Kidney (tissue), 14 donors: Measurements from ENCODE around the gene PPM1H. TPM values are rescaled to one million over a fixed set of nuclear protein-coding genes. Genes with fewer than 3 reads are reported as not detected.
A peak's percentile ranks its signal among the peaks of the same experiment; 100 is the strongest.

ENCODE experiments used
- DNase-seq, 5 donors: peaks; one replicate each; pipeline ENCODE4 v3.0.0-alpha.2; 2013 to 2020
- FAIRE-seq: peaks from 2 replicates; lab custom pipeline; 2012; peaks lifted over from hg19 to GRCh38; lab: Jason Lieb, UNC
- H3K27ac ChIP-seq, 2 donors: one replicate each; pipeline ENCODE4 v1.7.0; 2013; ENCODE audit warnings: low read depth in 2 of 2, low read length in 2 of 2, inconsistent platforms in 1 of 2
- H3K27me3 ChIP-seq: one replicate; pipeline ENCODE4 v1.7.1; 2013; ENCODE audit warnings: low read length, inconsistent platforms; ENCODE audit not compliant: control insufficient read depth, insufficient read depth
- H3K36me3 ChIP-seq, 3 donors: one replicate each; pipeline versions ENCODE4 v1.7.0 to v1.7.1; 2013; ENCODE audit warnings: low read length in 3 of 3, control low read depth in 1 of 3, inconsistent platforms in 1 of 3; ENCODE audit not compliant: insufficient read depth in 3 of 3, control insufficient read depth in 2 of 3
- H3K4me1 ChIP-seq, 3 donors: one replicate each; pipeline versions ENCODE4 v1.7.0 to v1.7.1; 2013; ENCODE audit warnings: low read length in 3 of 3, inconsistent platforms in 1 of 3, low read depth in 1 of 3; ENCODE audit not compliant: control insufficient read depth in 2 of 3, insufficient read depth in 2 of 3
- H3K4me3 ChIP-seq, 3 donors: one replicate each; pipeline versions ENCODE4 v1.7.0 to v1.8.1; 2013; ENCODE audit warnings: low read length in 3 of 3, control low read depth in 1 of 3, inconsistent platforms in 1 of 3
- H3K9ac ChIP-seq, 3 donors: one replicate each; pipeline versions ENCODE4 v1.7.0 to v1.7.1; 2013; ENCODE audit warnings: low read length in 3 of 3, control low read depth in 1 of 3, inconsistent platforms in 1 of 3
- H3K9me3 ChIP-seq, 3 donors: one replicate each; pipeline versions ENCODE4 v1.7.0 to v1.7.1; 2013; ENCODE audit warnings: low read length in 3 of 3, control low read depth in 1 of 3, inconsistent platforms in 1 of 3; ENCODE audit not compliant: control insufficient read depth in 2 of 3, insufficient read depth in 1 of 3
- CTCF ChIP-seq: IDR thresholded peaks from 3 replicates; pipeline ENCODE4 v1.5.1; 2012; ENCODE audit warnings: mild to moderate bottlenecking, moderate library complexity, borderline replicate concordance; ENCODE audit not compliant: insufficient read depth; ENCODE audit errors: extremely low read depth
- intact Hi-C: fragments of 100-400 bp; cut with DNase I; formaldehyde crosslinking; loops from one replicate; pipeline ENCODE4 v1.11.1; 2022
- polyA plus RNA-seq: library from polyadenylated mRNA; stranded (reverse); fragments of 350-450 nt; fragmentation: Illumina TruSeq; extraction: RNeasy Lipid Tissue Mini Kit (QIAGEN cat#74804); gene quantifications from one replicate; pipeline ENCODE4 v1.2.3, GENCODE V29; 2014; ENCODE audit warnings: low read depth, low replicate concordance; ENCODE audit not compliant: insufficient read depth
- total RNA-seq: library from RNA; stranded (reverse); fragmentation: NEBNext Ultra II Directional; extraction: Animal tissue kit (Norgen Biotek cat#: 25700); gene quantifications from one replicate; pipeline ENCODE4 v1.2.1, GENCODE V29; 2021
- donor health status: control.
- donor health status: control.
- donor health status: control.
- donor health status: control.
- donor health status: control.
- donor health status: DM: yes; HTN: yes; CAD: no.
- donor health status: Normal renal cell carcinoma (clear cell type).

The PPM1H gene
- total and polyA plus RNA-seq, 2 donors from 2014 or later: 8.7 to 25.0 TPM

DNA sequence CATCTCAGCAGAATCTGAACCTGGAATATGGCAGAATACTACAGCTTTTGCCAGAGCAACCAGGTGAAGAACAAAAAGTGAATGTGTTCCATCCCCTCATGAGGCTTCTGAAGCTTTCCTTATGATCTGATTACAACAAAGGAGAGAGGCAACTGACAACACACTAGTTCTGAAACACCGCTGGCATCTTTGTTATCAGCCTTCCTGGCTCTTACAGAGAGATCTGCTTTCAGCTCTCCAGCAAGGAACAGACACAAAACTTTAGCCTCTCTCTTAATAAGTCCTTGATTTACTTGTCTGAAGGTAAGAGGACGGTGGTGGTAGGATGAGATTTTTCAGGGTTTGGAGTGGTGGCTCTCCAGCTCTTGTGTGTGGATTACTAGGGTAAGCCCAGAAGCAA is 227.0 kb downstream of the PPM1H start:
- TF ChIP-seq CTCF: no peak
- H3K4me3 ChIP-seq: no peak overlapping the region
- H3K27ac ChIP-seq: no peak overlapping the region
- peaks cover 4 to 8% (median 5%) of the 10 kb centered on the region in 3 donors for H3K4me1 ChIP-seq
- no peak for FAIRE-seq
- no peak overlapping the region for H3K9ac ChIP-seq
- H3K9me3 ChIP-seq: no peaks in the 10 kb centered on the region
- no peaks in the 10 kb centered on the region for H3K27me3 ChIP-seq
- no peak for DNase-seq
- intact Hi-C loops: no loop called here
- H3K36me3 ChIP-seq: peaks cover 0 to 2% (median 0%) of the 10 kb centered on the region in 3 donors

DNA sequence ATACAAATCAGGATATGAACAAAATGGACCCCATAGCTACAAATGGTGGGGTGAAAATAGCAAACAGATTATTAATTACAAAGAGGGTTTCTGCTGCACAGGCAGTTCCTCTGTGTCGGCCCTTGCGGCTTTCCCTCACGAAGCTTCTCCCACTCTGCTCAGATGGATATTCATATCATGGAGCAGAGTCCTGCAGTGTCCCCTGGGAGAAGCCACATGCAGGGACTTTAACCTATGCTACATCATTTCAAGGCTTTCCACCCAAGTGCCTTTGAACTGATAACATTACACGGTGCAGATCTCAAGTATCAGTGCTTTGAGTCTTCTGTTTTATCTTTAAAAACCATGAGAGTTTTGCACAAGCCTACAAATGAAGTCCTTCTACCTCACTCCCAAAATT is 229.1 kb downstream of the PPM1H start:
- Histone ChIP-seq H3K9me3 (no peaks in the 10 kb centered on the region), H3K36me3 (peaks cover 0 to 2% (median 2%) of the 10 kb centered on the region in 3 donors), H3K27me3 (no peaks in the 10 kb centered on the region), H3K4me1 (peaks cover 5 to 15% (median 11%) of the 10 kb centered on the region in 3 donors), H3K9ac (no peak overlapping the region), H3K4me3 (no peak overlapping the region), H3K27ac (no peak overlapping the region)
- no peak for TF ChIP-seq CTCF
- intact Hi-C loops: no loop called here
- DNase-seq (no peak), FAIRE-seq (no peak)

DNA sequence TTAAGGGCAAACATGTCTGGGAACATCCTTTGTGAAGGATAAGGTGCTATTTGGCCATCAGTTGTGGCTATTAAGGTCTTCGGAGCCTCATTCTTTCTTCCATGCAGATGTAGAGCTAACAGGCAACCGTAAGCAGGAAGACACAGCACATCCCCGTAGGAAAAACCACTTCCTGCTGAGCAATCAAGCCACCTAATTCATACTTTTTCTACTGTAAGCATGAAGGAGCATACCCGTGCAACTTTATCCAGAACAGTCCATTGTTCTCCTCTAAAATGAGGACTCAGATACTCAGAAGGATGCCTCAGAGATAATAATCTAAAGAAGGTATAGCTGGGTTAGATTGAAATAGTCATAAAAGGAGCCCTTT is 232.0 kb downstream of the PPM1H start:
- no peak overlapping the region for H3K9ac ChIP-seq
- intact Hi-C loops: no loop called here
- H3K4me3 ChIP-seq: no peak overlapping the region
- no peaks in the 10 kb centered on the region for H3K9me3 ChIP-seq
- peak overlapping the region; percentile 27 to 66 for H3K27ac ChIP-seq
- H3K36me3 ChIP-seq: peaks cover 0 to 2% (median 2%) of the 10 kb centered on the region in 3 donors
- DNase-seq: no peak
- TF ChIP-seq CTCF: no peak
- H3K4me1 ChIP-seq: peaks cover 5 to 13% (median 11%) of the 10 kb centered on the region in 3 donors
- H3K27me3 ChIP-seq: no peaks in the 10 kb centered on the region
- FAIRE-seq: no peak

DNA sequence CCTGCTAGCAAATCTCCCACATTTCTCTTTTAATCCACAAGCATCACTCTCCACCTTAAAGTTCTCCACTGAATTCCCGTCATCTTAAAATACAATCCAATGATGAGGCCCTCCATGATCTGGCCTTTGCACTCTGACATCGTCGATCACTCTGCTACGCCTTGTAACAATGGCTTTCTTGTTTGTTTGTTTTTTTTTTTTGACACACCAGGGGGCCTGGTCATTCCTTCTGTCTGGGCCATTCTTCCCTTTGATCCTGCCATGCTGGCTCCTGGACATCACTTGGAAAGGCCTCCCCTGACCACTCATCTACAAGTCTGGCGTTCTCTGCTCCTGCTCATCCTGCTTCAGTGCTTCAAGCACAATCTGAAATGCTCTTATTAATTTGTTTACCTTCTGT is 233.5 kb downstream of the PPM1H start:
- DNase-seq (no peak), FAIRE-seq (no peak)
- peaks cover 0 to 2% (median 0%) of the 10 kb centered on the region in 3 donors for H3K36me3 ChIP-seq
- no peak overlapping the region for H3K4me3 ChIP-seq
- intact Hi-C loops: no loop called here
- no peaks in the 10 kb centered on the region for H3K9me3 ChIP-seq
- no peak for TF ChIP-seq CTCF
- H3K4me1 ChIP-seq: peaks cover 5 to 13% (median 11%) of the 10 kb centered on the region in 3 donors
- no peaks in the 10 kb centered on the region for H3K27me3 ChIP-seq
- H3K27ac ChIP-seq: peak overlapping the region in 1 of 2 donors; percentile 12
- no peak overlapping the region for H3K9ac ChIP-seq
